ENCODE data around the gene ESYT1. TPM values are rescaled to one million over a fixed set of nuclear protein-coding genes. Genes with fewer than 3 reads are reported as not detected.
A peak's percentile ranks its signal among the peaks of the same experiment; 100 is the strongest.
"Not testable (repeated sequence)": the region's sequence is repeated elsewhere in the genome, so short reads cannot be mapped to it uniquely, and the experiment has no call there.

The ESYT1 gene
- polyA plus RNA-seq, 1 donor from 2014 or later = 156 TPM

DNA sequence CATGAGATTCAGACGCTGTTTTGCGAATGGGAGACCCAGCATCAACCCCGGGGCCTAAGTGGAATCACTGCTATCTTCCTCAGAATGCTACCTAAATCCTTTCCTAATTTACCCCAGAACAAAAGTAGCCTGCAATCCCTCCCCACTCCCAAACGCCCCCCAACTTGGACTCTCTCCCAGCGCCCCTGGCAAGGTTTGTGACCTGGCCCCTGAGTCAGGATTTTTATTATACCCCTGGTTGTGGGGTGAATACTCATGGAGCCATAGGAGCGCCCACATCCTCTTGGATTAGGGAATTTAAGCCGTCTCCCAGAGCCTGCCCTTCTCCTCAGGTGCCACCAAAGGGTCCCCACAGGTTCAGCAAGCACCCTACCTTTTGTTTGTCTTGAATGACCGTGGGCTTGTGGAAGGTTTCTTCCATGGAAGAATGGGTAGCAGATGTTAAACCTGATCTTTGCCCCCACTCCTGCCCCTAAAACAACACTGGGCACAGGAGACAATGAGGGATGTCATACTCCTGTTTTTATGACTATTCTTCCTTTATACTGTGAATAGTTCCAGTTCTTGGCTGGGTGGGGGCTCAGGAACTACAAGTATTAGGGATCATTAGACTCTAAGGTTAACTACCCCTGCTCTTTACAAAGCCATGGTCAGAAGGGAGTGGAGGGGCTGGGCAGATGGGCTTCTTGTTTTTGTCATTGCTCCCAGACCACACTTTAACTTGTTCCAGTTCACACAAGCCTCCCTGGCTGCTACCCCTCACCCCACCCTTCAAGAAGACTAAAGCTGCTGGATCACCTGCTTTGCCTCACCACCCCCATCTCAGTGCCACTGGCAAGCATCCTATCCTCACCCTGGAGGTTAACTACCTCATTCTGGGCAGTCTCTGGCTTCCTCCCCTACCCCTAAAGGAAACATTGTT lies 24.9 kb downstream of the ESYT1 start:
- Mint-ChIP-seq H3K27me3 (no peaks in the 10 kb centered on the region), H3K27ac (peak overlapping the region in 2 of 3 donors; percentile 87 to 91), H3K4me1 (peaks cover 9 to 28% (median 15%) of the 10 kb centered on the region in 3 donors), H3K36me3 (no peaks in the 10 kb centered on the region), H3K4me3 (peak overlapping the region; percentile 87 to 97 (median 94)), H3K9me3 (no peaks in the 10 kb centered on the region)

- Mint-ChIP-seq H3K4me1 (peaks cover 9 to 29% (median 15%) of the 10 kb centered on the region in 3 donors), H3K27me3 (no peaks in the 10 kb centered on the region)
Observed at GRCh38 chr12:56153678-56154065, 25.6 kb downstream of the ESYT1 start.

GRCh38 chr12:56154246-56154771 lies 26.2 kb downstream of the ESYT1 start:
- no peaks in the 10 kb centered on the region for H3K9me3 Mint-ChIP-seq
- peak overlapping the region in 2 of 4 donors; percentile 10 to 79 for H3K4me3 Mint-ChIP-seq
- no peaks in the 10 kb centered on the region for H3K36me3 Mint-ChIP-seq
- no peaks in the 10 kb centered on the region for H3K27me3 Mint-ChIP-seq
- peaks cover 14 to 33% (median 20%) of the 10 kb centered on the region in 3 donors for H3K4me1 Mint-ChIP-seq
- H3K27ac Mint-ChIP-seq = peak overlapping the region in 2 of 3 donors; percentile 73 to 83

More at GRCh38 chr12:56153678-56154065, 25.6 kb downstream of the ESYT1 start:
- Mint-ChIP-seq H3K9me3 (no peaks in the 10 kb centered on the region), H3K4me3 (peak overlapping the region in 3 of 4 donors; percentile 30 to 97 (median 87)), H3K27ac (peak overlapping the region in 1 of 3 donors; percentile 12), H3K36me3 (no peaks in the 10 kb centered on the region)

GRCh38 chr12:56154818-56155217 lies 26.8 kb downstream of the ESYT1 start:
- H3K9me3 Mint-ChIP-seq = no peaks in the 10 kb centered on the region
- no peaks in the 10 kb centered on the region for H3K36me3 Mint-ChIP-seq
- no peaks in the 10 kb centered on the region for H3K27me3 Mint-ChIP-seq
- H3K27ac Mint-ChIP-seq = peak overlapping the region in 2 of 3 donors; percentile 73 to 83
- peak overlapping the region in 1 of 4 donors; percentile 79 for H3K4me3 Mint-ChIP-seq
- peaks cover 14 to 37% (median 25%) of the 10 kb centered on the region in 3 donors for H3K4me1 Mint-ChIP-seq

DNA sequence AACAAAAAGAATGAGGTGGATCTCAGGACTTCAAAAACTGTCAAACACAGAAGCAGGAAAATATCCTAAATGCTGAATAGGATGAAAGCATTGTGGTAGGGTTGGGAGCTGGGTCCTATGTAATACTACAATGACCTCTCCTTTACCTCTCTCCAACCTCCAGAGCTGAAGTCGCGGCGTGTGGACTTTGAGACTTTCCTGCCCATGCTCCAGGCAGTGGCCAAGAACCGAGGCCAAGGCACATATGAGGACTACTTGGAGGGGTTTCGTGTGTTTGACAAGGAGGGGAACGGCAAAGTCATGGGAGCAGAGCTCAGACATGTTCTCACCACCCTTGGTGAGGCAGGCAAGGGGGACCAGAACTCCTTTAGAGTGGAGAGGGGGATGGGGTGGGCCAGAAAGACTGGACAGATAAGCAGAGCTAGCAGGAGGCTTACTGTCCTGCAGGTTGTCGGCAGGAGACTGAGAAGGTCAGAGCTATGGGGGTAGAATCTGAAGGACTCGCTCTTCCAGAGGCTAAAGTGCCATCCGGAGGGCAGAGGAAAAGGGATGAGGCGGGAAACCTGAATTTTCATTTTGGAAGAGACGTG lies 27.3 kb downstream of the ESYT1 start:
- Mint-ChIP-seq H3K9me3 (no peaks in the 10 kb centered on the region), H3K27me3 (no peaks in the 10 kb centered on the region), H3K36me3 (peaks cover 2% of the 10 kb centered on the region), H3K27ac (peak overlapping the region in 2 of 3 donors; percentile 53 to 73), H3K4me3 (peak overlapping the region; percentile 52 to 79 (median 64)), H3K4me1 (peaks cover 19 to 42% (median 31%) of the 10 kb centered on the region in 3 donors)

DNA sequence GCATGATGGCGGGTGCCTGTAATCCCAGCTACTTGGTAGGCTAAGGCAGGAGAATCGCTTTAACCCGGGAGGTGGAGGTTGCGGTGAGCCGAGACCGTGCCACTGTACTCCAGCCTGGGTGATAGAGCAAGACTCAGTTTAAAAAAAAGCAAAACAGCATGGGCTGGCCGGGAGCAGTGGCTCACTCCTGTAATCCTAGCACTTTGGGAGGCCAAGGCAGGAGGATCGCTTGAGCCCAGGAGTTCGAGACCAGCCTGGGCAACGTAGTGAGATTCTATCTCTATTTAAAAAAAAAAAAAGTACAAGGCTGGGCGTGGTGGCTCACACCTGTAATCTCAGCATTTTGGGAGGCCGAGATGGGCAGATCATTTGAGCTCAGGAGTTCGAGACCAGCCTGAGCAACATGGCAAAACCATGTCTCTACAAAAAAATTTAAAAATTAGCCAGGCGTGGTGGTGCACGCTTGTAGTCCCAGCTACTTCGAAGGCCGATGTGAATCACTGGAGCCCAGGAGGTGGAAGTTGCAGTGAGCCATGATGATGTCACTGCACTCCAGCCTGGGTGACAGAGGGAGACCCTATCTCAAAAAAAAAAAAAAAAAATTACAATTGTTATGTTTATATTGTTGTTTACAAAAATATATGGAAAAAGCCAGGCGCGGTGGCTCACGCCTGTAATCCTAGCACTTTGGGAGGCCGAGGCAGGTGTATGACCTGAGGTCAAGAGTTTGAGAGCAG lies 28.6 kb downstream of the ESYT1 start:
- Mint-ChIP-seq H3K4me1 (peaks cover 23 to 41% (median 31%) of the 10 kb centered on the region in 3 donors), H3K27ac (peak overlapping the region; percentile 47 to 97 (median 64)), H3K4me3 (peak overlapping the region; percentile 79 to 100 (median 99))
- not testable (repeated sequence) for H3K36me3 Mint-ChIP-seq, H3K27me3 Mint-ChIP-seq, H3K9me3 Mint-ChIP-seq

GRCh38 chr12:56157201-56158028 lies 29.3 kb downstream of the ESYT1 start:
- no peaks in the 10 kb centered on the region for H3K9me3 Mint-ChIP-seq
- peak overlapping the region; percentile 64 to 99 (median 97) for H3K27ac Mint-ChIP-seq
- H3K36me3 Mint-ChIP-seq = peaks cover 4% of the 10 kb centered on the region
- H3K4me1 Mint-ChIP-seq = peaks cover 18 to 35% (median 30%) of the 10 kb centered on the region in 3 donors
- peak overlapping the region; percentile 79 to 100 (median 99) for H3K4me3 Mint-ChIP-seq
- no peaks in the 10 kb centered on the region for H3K27me3 Mint-ChIP-seq

DNA sequence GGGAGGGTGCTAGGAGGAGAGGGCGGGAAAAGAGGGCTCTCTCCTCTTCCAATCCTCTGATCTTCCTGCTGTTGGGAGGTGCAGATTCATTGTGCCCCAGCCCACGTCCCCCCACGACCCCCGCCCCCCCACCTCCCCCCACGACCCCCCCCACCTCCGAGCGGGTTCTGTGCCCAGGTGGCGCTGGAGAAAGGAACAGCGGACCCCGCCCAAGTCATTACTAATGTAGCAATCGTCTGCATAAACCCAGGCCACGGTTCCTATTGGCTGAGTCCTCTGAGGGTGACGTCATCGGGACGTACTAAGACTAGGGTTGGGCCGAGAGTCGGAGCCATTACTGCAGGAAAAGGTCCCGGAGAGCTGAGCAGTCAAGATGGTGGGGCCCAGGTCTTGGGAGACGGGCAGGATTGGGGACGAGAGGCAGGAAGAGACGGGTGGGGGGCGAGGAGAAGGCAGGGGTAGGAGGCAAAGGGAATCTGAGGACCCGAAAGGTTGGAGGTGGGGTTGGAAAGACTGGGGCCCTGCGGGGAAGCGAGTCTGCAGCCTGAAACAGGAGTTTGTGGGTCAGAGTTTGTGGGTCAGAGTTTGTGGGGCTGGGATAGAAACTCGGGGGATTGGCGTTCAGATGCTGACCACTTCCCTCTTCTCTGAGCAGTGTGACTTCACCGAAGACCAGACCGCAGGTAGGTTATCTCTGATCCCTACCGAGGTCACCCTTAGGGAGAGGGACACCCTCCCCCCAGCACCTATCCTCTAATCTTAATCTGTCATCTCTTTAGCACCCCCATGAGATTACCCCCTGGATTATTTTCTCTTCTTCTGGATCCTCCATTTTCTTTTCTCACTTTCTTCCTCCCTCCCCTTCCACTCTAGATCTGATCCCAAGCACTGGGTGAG lies 30.2 kb downstream of the ESYT1 start, which contains the start of gene MYL6:
Gene MYL6, plus strand, starts transcription at position 331 of the 897 bp plus-strand sequence. Its CDS starts 43 bp downstream, at position 374.
- H3K4me3 Mint-ChIP-seq = peak within 1 kb of the TSS; percentile 79 to 100 (median 99)
- no peaks in the 10 kb centered on the region for H3K27me3 Mint-ChIP-seq
- no peaks in the 10 kb centered on the region for H3K9me3 Mint-ChIP-seq

DNA sequence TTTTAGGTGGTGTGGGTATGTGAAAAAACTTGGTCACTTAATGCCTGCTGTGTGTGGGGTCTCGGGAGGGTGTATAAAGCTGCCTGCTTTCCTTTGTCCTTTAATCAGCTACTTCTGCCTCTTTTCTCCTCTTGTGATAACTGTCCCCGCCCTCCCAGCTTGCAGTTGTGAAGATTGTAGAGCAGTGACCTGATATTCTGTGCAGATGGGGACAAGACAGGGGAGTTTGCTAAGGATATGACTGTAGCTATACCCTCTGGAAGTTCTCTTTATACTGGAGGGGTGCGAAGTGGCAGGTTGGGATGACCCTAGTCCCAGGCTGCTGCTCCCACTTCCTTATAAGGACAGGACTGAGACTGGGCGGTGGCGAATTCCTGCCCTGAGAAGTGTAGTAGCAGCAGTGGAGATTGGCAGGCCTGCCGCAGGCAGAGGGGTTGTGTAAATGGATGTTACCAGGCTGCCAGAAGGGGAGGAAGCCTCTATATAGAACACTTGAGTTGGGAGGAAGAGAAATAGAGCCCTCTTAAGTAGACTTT lies 30.9 kb downstream of the ESYT1 start:
- peaks cover 18 to 28% (median 27%) of the 10 kb centered on the region in 3 donors for H3K4me1 Mint-ChIP-seq
- H3K9me3 Mint-ChIP-seq = no peaks in the 10 kb centered on the region
- H3K27me3 Mint-ChIP-seq = no peaks in the 10 kb centered on the region
- peak overlapping the region; percentile 64 to 99 (median 97) for H3K27ac Mint-ChIP-seq
- H3K36me3 Mint-ChIP-seq = peaks cover 4% of the 10 kb centered on the region
- peak overlapping the region; percentile 79 to 100 (median 99) for H3K4me3 Mint-ChIP-seq

More for the DNA sequence above, 30.2 kb downstream of the ESYT1 start, which contains the start of gene MYL6:
- peaks cover 4% of the 10 kb centered on the region for H3K36me3 Mint-ChIP-seq
- H3K4me1 Mint-ChIP-seq = peaks cover 18 to 29% (median 27%) of the 10 kb centered on the region in 3 donors
- peak within 1 kb of the TSS; percentile 64 to 99 (median 97) for H3K27ac Mint-ChIP-seq

GRCh38 chr12:56159482-56160192 lies 31.6 kb downstream of the ESYT1 start:
- Mint-ChIP-seq H3K4me1 (peaks cover 18 to 28% (median 27%) of the 10 kb centered on the region in 3 donors), H3K36me3 (peaks cover 4% of the 10 kb centered on the region), H3K4me3 (peak overlapping the region; percentile 79 to 100 (median 99)), H3K9me3 (no peaks in the 10 kb centered on the region), H3K27ac (peak overlapping the region; percentile 64 to 99 (median 97)), H3K27me3 (no peaks in the 10 kb centered on the region)

GRCh38 chr12:56160193-56160763 lies 32.2 kb downstream of the ESYT1 start:
- H3K36me3 Mint-ChIP-seq = peaks cover 4% of the 10 kb centered on the region
- H3K4me3 Mint-ChIP-seq = peak overlapping the region; percentile 79 to 100 (median 94)
- H3K4me1 Mint-ChIP-seq = peaks cover 18 to 27% (median 24%) of the 10 kb centered on the region in 3 donors

More at GRCh38 chr12:56160193-56160763, 32.2 kb downstream of the ESYT1 start:
- Mint-ChIP-seq H3K27ac (peak overlapping the region; percentile 64 to 97 (median 87)), H3K27me3 (no peaks in the 10 kb centered on the region), H3K9me3 (no peaks in the 10 kb centered on the region)
